ENCODE data around the gene PEDS1. TPM values are rescaled to one million over a fixed set of nuclear protein-coding genes. Genes with fewer than 3 reads are reported as not detected.
"Not testable (repeated sequence)": the region's sequence is repeated elsewhere in the genome, so short reads cannot be mapped to it uniquely, and the experiment has no call there.

PEDS1 gene
- polyA plus RNA-seq, 4 donors: 25.0 to 28.4 (median 27.1) TPM

- no peak for DNase-seq (ENCODE audit: low read depth in 4 of 4, low spot score in 3 of 4)
Measured at GRCh38 chr20:50191065-50191543, 37.6 kb upstream of the PEDS1 start.

- DNase-seq (ENCODE audit: low read depth in 4 of 4, low spot score in 3 of 4): peak; percentile 75 to 80 (median 78)
Measured at GRCh38 chr20:50190251-50191064, 36.9 kb upstream of the PEDS1 start, which contains the start of gene CEBPB. Gene CEBPB, plus strand, starts transcription at chr20:50190830. Its CDS starts 204 bp downstream, at chr20:50191034.

DNA sequence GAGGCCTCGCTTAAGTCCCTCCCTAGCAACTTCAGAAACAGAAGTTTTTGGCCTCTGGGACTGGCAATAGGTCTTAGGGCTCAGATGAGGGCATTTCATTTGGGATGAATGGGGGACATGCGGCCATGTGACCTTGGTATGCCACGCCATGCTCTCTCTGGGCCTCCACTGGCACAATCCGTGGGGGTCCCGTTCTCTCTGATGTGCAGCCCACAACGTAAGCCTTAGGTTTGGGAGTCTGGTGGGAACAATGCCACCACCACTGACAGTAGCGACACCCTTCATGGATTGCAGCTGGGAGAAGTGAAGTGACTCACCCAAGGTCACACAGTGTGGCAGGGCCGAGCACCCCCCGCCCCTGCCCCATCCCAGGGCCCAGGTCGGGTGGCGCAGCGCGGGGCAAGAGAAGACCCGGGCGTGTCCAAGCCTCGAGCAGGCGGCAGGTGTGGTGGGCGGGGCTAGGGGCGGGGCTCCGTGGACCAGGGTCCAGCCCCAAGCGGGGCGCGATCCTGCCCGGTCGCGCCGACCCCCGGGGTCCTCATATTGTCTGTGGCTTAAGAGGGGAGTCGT lies 36.2 kb upstream of the PEDS1 start:
- no peak for DNase-seq (ENCODE audit: low read depth in 4 of 4, low spot score in 3 of 4)

GRCh38 chr20:50188879-50189680 lies 35.6 kb upstream of the PEDS1 start:
- no peak for DNase-seq (ENCODE audit: low read depth in 4 of 4, low spot score in 3 of 4)

DNA sequence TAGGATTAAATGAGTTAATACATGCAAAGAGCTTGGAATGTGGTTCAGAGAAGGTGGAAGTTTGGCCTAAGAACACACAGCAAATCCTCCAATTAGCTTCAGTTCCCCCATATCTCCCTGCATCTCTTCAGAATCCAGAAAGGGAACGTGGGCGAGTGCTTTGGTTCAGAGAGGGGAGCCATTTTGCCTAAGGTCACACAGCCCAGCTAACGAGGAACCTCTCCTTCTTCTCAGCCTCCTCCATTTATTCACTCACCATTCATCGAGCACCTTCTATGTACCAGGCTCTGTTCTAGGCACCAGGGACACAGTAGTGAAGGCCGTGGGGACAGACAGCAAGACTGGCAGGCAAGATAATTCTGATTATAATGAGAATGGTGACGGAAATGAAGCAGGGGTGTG lies 34.8 kb upstream of the PEDS1 start:
- no peak for DNase-seq (ENCODE audit: low read depth in 4 of 4, low spot score in 3 of 4)

GRCh38 chr20:50187403-50188051 lies 34.0 kb upstream of the PEDS1 start:
- no peak for DNase-seq (ENCODE audit: low read depth in 4 of 4, low spot score in 3 of 4)

- DNase-seq (ENCODE audit: low read depth in 4 of 4, low spot score in 3 of 4): no peak
Measured at GRCh38 chr20:50186987-50187402, 33.5 kb upstream of the PEDS1 start.

GRCh38 chr20:50186151-50186885 lies 32.8 kb upstream of the PEDS1 start:
- DNase-seq (ENCODE audit: low read depth in 4 of 4, low spot score in 3 of 4): peak in 2 of 4 donors; percentile 58 to 68

DNA sequence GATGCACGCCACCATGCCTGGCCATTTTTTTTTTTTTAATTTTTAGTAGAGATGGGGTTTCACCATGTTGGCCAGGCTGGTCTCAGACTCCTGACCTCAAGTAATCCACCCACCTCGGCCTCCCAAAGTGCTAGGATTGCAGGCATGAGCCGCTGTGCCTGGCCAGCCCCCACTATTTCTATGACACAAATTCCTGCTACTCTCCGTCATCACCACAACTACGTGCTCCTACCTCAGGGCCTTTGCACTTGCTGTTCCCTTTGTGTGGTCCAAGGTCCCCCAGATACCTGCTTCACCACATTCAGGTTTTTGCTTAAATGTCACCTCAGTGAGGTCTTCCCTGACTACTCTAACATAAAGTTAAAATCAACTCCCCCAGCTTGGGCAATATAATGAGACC lies 31.9 kb upstream of the PEDS1 start:
- no peak for DNase-seq (ENCODE audit: low read depth in 4 of 4, low spot score in 3 of 4)

- DNase-seq (ENCODE audit: low read depth in 4 of 4, low spot score in 3 of 4): no peak
Measured at GRCh38 chr20:50182346-50182745, 28.8 kb upstream of the PEDS1 start.

DNA sequence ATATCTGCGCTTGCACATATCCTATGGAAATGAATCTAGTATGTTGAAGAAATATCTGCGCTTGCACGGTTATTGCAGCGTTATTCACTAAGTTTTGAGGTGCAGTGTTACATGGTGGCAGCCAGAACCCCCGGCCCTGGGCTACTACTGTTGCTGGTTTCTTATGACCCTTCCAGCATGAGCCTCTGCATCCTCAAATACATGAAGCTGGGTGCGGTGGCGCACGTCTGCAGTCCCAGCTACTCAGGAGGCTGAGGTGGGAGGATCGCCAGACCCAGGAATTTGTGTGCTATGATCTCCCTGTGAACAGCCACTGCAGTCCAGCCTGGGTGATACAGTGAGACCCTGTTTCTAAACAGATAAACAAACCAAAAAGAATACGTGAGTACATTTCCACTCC lies 27.8 kb upstream of the PEDS1 start:
- no peak for DNase-seq (ENCODE audit: low read depth in 4 of 4, low spot score in 3 of 4)

DNA sequence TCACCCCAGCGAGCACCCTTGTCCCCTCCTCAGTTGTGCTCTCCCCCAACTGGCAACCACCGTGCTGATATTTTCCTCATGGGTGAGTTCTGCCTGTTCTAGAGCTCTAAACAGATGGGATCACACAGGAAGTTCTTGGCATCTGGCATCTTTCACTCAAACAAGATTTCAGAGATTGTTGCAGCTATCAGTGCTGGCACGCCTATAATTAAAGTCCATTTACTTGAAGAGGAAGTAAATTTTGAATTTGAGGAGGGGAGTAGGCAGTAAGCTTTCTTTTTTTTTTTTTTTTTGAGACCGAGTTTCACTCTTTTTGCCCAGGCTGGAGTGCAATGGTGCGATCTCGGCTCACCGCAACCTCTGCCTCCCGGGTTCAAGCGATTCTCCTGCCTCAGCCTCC lies 25.1 kb upstream of the PEDS1 start:
- DNase-seq (ENCODE audit: low read depth in 4 of 4, low spot score in 3 of 4): not testable (repeated sequence)

GRCh38 chr20:50175938-50176933 lies 22.7 kb upstream of the PEDS1 start:
- DNase-seq (ENCODE audit: low read depth in 4 of 4, low spot score in 3 of 4): no peak

DNA sequence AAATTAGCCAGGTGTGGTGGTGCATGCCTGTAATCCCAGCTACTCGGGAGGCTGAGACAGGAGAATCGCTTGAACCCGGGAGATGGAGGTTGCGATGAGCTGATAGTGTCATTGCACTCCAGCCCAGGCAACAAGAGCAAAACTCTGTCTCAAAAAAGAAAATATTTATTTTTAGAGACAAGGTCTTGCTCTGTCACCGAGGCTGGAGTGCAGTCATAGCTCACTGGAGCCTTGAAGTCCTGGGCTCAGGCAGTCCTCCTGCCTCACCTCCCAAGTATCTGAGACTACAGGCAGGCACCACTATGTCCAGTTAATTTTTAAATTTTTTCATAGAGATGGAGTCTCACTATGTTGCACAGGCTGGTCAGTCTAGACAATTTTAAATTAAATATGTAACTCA lies 20.9 kb upstream of the PEDS1 start:
- no peak for DNase-seq (ENCODE audit: low read depth in 4 of 4, low spot score in 3 of 4)

- DNase-seq (ENCODE audit: low read depth in 4 of 4, low spot score in 3 of 4): no peak
Measured at GRCh38 chr20:50172347-50173013, 19.0 kb upstream of the PEDS1 start.

DNA sequence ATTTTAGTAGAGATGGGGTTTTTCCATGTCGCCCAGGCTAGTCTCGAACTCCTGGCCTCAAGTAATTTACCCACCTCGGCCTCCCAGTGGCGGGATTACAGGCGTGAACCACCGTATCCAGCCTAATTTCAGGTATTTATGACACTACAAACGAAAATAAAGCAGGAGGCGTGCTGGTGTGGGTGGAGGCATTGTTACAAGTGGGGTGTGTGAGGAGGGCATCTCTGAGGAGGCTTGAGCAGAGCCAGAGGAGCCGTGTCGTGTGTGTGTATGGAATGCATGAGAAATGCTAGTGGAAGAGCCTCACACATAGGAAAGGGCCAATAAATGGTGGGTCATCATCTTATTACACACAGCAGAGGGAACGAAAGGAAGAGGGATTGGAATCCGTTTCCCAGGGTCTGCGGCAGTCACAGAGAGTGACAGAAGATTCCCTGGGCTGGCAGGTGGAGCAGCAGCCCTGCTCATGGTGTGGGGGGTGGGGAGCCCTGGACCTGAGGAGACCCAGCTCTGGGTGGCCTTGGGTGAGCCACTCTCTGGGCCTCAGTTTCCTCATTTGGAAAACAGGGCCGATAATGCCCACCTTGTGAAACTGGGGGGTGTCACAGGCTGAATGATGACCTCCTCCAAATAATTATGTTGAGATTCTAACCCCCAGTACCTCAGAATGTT lies 17.2 kb upstream of the PEDS1 start:
- no peak for DNase-seq (ENCODE audit: low read depth in 4 of 4, low spot score in 3 of 4)

GRCh38 chr20:50169329-50169823 lies 15.9 kb upstream of the PEDS1 start:
- no peak for DNase-seq (ENCODE audit: low read depth in 4 of 4, low spot score in 3 of 4)
